ENCODE measurements around the gene HSPA12A. TPM values are rescaled to one million over a fixed set of nuclear protein-coding genes. Genes with fewer than 3 reads are reported as not detected.

HSPA12A gene
- total RNA-seq, 1 donor from 2014 or later, result 3.9 TPM

- no peak for ATAC-seq
Measured at GRCh38 chr10:116667484-116667883, 74.9 kb downstream of the HSPA12A start.

DNA sequence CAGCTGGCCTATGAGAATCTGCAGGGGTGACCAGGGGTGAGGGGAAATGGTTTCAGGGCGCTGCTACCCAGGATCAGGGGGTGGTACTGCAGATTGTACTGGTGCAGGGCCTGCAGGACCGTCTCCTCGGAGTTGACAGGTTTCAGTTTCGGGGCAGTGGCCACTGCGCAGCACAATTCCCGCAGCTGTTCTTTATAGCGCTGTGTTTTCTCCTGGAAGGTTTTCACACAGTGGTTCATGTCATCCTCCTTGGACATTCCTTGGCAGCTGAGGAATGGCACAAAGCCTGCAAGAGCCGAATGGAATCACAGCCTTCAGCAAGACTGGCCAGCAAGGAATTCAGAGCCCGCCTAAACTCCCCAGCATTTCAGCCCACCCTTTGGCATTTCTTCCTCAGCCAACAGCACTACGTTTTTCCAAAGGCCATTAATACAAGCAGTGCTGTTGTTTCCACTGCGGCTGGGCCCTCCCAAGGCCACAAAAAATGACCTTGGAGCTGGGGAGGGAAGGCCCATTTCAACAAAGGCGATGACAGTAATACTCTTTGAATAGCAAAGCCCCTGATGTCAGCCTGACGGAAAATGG, 76.7 kb downstream of the HSPA12A start:
- no peak for ATAC-seq

DNA sequence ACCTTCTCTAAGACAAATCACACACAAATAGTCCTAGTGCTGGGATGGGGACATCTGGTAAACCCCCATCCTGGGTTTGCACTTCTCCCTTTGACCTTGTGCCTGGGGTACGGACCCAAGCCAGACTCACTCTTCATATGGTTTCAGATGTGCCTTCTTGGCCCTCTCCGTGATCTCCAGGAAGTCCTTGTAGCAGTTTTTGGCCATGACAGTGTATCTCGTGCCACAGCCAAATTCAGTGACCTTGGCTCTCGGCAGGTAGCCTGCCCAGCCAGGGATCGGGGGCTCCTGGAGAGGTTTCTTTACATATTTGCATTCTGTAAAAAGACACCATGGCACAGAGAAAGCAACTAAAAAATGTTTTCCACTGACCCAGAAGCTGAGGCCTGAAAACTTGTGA, 77.7 kb downstream of the HSPA12A start:
- ATAC-seq, result no peak

GRCh38 chr10:116663342-116663741, 79.0 kb downstream of the HSPA12A start:
- ATAC-seq, result no peak

DNA sequence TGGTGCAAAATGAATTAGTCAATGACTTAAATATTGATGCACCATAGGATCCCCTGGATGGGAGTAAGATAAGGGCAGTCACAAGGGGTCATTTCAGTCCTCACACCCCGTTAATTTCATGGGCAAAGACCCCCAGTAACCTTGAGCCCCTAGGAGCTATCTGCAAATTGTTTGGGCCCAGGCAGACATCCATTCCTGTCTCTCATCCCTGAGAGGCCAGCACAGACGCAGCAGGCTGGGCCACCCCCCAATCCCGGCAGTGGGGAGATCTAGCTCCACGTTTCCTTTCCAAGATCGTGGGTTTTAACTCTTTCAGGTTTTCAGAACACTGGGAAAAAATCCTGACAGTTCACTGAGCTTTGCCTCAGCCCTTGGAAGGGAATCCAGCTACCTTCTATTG, 81.5 kb downstream of the HSPA12A start:
- ATAC-seq, result no peak

- no peak for ATAC-seq
Measured at GRCh38 chr10:116659049-116659670, 83.2 kb downstream of the HSPA12A start.

DNA sequence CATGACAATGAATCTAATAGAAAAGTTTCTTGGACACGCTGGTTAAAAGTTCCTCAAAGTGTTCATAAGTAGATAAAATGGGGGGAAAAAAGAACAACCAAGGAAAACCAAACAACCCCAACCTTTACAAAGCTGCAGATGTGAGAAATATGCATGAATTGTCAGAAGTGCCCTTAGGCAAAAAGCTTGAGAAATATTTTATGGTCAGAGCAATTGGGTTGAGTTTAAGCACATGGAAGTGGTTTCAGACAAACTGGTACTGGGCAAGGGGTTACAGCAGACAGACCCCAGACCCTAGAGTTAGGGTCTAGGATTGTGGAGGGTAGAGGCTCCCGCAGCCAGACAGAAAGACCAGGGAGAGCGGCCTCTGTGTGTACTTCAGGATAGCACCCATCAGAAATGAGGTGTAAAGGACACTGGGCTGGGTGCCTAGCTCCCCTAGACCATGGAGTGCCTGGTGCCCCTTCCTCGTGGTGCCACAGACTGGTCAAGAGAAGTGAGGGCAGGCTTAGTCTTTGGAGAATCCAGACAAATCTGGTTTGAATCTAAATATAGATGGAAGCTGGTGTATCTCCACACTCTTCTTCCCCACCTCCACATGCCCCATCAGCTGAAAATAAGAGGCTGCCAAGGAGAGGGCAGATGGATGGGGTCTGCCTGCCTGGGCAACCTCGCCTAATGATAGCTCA, 84.4 kb downstream of the HSPA12A start:
- ATAC-seq, result no peak

DNA sequence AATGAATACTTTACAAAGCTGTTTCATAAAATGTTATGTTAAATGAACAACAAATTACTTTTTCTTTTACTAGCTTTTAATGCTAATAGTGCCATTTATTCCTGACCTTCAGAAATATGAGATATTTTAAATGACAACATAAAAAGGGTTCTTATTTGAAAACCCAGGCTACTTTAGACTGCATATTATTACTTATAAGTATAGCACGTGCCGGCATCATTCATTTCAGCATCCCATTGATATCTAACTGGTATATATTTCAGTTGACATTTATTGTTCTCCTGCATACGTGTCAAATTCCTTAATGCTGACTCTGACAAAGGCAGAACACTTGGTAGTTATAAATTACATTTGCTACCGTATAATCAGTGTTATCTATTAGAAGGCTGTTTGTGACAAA, 86.3 kb downstream of the HSPA12A start:
- no peak for ATAC-seq

DNA sequence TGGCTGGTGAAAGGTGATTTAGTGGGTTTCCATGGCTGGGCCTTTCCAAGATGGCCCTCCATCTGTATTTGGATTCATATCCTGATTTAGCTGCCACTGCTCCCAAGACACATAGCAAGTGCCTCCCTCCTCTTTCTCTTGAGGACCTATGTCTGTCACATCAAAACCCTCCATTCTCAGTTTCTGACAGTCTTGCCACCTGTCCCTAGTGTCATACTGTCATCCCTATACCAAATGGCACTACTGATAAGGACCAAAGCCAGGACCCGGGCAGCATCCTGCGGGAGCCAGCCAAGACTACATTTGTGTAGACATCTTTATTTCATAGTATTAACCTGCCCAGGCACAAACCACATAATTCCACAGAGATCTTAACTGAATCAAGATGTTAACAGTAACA, 86.8 kb downstream of the HSPA12A start:
- no peak for ATAC-seq

- ATAC-seq, result no peak
Measured at GRCh38 chr10:116654816-116655215, 87.5 kb downstream of the HSPA12A start.

DNA sequence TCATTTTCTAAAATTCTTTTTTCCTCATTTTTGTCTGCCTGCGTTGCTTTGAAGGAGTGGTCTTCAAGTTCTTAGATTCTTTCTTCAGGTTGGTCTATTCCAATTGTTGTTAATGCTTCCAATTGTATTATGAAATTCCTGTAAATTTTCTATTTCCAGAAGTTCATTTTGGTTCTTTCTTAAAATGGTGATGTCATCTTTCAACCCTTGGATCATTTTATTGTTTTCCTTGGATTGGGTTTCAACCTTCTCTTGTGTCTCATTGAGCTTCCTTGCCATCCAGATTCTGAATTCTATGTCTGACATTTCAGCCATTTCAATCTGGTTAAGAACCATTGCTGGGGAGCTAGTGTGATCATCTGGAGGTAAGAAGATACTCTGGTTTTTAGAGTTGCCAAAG, 88.5 kb downstream of the HSPA12A start:
- no peak for ATAC-seq

- no peak for ATAC-seq
Measured at GRCh38 chr10:116648903-116649302, 93.5 kb downstream of the HSPA12A start.

DNA sequence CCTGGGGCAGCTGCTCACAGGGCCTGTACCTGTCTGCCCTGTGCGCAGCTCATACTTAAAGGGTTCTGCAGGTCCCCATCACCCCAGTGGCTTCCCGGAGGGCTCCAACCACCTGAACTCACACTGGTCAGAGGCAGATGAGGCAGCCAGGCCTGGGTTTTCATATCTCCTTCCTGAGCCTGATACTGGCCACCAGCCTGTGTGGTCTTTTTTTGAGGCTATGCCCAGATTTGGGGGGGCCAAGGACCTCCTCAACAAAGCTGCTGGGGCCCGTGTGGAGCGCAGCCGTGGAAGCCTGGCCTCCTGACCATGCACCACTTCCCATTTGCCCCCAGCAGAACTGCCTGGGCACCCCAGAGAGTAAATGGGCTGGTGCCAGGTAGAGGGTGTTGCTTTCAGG, 95.9 kb downstream of the HSPA12A start:
- ATAC-seq, result no peak

- no peak for ATAC-seq
Measured at GRCh38 chr10:116637830-116638229, 104.5 kb downstream of the HSPA12A start.

DNA sequence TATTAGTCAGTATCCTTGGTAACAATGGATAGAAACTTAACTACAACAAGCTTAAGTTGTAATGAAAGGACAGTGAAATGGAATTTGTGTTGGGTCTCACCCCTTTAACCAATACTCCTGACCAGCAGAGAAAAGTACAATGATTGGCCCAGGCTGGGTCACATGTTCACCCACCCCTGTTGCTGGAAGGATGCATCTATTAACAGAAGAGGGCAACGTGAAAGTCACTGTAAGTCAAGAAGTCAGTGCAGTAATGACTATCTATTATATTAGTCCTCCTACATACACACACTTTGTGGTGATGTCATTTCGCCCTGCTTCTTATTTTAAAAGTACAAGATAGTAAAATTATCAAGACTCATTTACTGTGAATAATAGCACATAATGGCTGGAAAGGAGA, 105.4 kb downstream of the HSPA12A start:
- ATAC-seq, result no peak

DNA sequence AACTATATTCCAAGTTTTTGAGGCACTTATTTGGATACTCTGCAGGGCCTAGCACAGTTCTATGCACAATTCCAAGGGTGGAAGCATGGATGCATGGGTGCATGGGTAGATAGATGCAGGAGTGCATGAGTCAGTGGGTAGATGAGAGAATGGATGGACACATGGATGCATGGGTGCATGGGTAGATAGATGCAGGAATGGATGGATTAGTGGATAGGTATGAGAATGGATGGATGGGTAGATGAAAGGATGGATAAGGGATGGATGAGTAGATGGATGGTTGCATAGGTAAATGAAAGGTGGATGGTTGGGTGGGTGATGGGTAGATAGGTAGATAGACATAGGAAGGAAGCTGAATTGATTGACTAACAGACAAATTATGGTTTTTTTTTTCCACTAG, 106.0 kb downstream of the HSPA12A start:
- no peak for ATAC-seq

DNA sequence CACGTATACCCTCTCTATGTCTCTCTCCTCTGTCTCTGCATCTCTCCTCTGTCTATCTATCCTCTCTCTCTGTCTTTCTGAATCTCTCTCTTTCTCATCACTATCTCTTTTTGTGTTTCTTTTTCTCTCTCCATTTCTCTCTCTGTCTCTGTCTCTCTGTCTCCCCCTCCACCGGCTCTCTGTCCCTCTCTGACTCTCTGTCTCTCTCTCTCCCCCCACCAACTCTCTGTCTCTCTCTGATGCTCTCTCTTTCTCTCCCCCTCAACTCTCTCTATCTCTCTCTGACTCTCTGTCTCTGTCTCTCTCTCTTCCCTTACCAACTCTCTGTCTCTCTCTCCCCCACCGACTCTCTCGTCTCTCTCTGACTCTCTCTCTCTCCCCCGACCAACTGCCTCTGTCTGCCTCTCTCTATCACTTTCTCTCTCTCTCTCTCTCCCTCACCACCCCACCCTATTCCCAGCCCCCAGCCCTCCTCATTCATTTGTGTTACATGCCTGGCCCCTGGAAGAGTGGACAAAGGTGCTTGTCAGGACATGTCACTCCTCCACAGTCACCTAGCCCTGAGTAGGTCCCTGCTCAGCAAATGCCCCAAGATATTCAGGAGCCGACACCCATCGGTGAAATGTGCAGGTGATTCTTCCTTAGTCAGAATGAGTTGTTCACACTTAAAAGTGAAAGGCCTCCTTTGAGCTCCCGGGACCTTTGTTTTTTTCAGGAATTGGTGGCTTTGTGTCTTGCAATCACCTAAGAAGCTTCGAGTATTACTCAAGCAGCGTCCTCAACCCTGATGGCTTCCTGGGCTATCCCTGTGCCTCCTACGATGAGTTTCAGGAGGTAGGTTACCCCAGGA, 108.0 kb downstream of the HSPA12A start:
- ATAC-seq, result peak; percentile 36

GRCh38 chr10:116633216-116633600, 109.2 kb downstream of the HSPA12A start:
- no peak for ATAC-seq

- ATAC-seq, result no peak
Measured at GRCh38 chr10:116632596-116633215, 109.7 kb downstream of the HSPA12A start.

GRCh38 chr10:116631871-116632295, 110.5 kb downstream of the HSPA12A start:
- no peak for ATAC-seq

DNA sequence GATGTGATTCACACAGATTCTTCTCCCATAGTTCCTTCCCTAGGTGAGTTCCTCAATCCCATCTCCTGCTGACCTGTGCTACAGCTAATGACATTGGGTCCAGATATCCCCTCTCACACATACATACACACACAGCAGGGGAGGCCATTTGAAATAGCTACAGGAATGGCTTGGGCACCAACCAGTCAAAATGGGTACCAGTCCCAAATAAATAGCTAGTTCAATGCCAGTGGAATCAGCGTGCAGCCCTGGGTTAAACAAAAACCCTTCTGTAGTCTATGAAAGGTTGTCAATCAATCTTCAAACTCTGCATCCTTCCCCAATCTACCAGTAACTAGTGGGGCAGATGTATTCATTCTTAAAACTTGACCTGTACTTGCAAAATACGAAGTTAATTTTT, 112.3 kb downstream of the HSPA12A start:
- no peak for ATAC-seq

GRCh38 chr10:116629340-116629739, 113.0 kb downstream of the HSPA12A start:
- ATAC-seq, result no peak
